SU-DHL-6 (cell line): Measurements from ENCODE around the gene NPY1R.

ENCODE experiments used
- EZH2phosphoT487 ChIP-seq: fragments of 200-600 bp; sonication (generic), shearing (Covaris generic); conservative IDR thresholded peaks from 2 replicates; pipeline ENCODE4 v1.6.1; 2018; ENCODE audit warnings: mild to moderate bottlenecking, antibody characterized with exemption, low read length, moderate library complexity, mixed read lengths
- TF ChIP-seq, protein P1 (sequence below): fragments of 200-600 bp; sonication (generic); IDR thresholded peaks from one replicate; pipeline ENCODE4 v1.5.1; 2017; ENCODE audit warnings: antibody characterized with exemption, mild to moderate bottlenecking, low read length, moderate library complexity; ENCODE audit not compliant: insufficient read depth, poor library complexity, severe bottlenecking

DNA sequence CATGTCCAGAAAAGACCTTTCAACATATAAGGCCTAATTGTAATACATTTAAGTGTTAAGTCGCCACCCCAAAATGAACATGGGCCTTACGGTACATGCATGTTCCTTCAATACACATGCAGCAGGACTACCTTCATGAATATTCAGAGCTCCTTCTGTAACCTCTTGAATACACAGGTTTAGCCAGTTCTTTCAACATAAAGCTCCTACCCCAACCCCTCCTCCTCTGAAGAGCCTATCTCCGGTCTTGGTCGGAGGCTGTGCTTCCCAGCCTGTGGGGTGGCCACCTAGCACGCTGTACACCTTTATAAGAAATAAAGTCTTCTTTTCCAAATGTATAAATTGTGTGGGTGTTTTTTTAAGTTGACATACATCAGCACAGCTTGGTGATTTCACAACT is 39.6 kb upstream of the NPY1R start:
- TF ChIP-seq, protein P1, sequence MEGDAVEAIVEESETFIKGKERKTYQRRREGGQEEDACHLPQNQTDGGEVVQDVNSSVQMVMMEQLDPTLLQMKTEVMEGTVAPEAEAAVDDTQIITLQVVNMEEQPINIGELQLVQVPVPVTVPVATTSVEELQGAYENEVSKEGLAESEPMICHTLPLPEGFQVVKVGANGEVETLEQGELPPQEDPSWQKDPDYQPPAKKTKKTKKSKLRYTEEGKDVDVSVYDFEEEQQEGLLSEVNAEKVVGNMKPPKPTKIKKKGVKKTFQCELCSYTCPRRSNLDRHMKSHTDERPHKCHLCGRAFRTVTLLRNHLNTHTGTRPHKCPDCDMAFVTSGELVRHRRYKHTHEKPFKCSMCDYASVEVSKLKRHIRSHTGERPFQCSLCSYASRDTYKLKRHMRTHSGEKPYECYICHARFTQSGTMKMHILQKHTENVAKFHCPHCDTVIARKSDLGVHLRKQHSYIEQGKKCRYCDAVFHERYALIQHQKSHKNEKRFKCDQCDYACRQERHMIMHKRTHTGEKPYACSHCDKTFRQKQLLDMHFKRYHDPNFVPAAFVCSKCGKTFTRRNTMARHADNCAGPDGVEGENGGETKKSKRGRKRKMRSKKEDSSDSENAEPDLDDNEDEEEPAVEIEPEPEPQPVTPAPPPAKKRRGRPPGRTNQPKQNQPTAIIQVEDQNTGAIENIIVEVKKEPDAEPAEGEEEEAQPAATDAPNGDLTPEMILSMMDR = no peak
- TF ChIP-seq EZH2phosphoT487 = no peak
